HG02943 (cell line): ENCODE data around the gene SPEM2.
A peak's percentile ranks its signal among the peaks of the same experiment; 100 is the strongest.

Experiments used
- ATAC-seq: cut with Tn5 transposase; IDR thresholded peaks from one replicate; pipeline ENCODE4 v1.9.1; 2021; ENCODE audit warnings: mild to moderate bottlenecking, low read depth, moderate library complexity; ENCODE audit not compliant: unreplicated experiment

The SPEM2 gene

DNA sequence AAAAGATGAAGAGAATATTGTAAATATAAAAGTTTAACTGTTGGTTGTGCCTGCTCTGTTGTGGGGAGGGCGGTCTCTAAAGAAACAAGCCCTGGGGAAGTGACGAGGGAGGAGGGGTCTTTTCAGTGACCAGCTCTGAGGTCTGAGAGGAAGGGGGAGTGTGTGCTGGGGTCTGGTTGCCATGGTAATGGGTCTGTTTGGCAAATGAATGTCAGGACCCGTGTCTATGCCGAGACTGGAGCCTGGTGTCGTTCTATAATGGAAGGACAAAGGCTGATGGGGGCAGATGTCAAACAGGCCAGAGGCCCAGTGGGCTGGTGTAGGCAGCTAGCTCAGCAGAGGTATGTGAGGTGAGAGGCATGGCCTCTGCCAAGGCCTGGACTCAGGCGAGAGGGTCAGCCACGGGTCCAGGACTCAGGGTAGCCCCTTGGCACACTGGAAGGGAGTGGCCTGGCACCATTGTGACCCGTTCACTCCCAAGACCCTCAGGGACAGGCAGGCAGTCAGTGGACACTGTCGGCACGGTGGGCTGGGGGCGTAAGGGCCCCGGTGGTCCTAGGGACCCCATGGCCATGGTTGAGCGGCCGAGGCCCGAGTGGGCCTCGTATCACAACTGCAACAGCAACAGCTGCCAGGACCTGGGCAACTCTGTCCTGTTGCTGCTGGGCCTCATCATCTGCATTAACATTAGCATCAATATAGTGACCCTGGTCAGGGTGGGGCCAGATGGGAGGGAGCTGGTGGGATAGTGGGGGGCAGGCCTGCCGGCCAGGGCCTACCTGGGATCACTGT lies 5.4 kb upstream of the SPEM2 start, which contains the start of gene SPEM1:
Gene SPEM1 (plus strand): TSS at position 506 of the 792 bp plus-strand sequence. CDS start 61 bp downstream, at position 567.
- no peak for ATAC-seq

DNA sequence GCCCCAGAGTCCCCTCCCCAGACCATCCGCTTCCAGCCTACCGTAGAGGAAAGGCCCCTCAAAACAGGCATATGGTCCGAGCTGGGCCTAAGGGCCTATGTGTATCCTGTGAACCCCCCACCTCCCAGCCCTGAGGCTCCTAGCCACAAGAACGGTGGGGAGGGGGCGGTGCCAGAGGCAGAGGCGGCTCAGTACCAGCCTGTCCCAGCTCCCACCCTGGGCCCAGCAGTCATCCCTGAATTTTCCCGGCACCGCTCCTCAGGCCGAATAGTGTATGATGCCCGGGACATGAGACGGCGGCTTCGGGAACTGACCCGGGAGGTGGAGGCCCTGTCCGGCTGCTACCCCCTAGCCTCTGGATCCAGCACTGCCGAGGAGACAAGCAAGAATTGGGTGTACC lies 4.2 kb upstream of the SPEM2 start:
- no peak for ATAC-seq

DNA sequence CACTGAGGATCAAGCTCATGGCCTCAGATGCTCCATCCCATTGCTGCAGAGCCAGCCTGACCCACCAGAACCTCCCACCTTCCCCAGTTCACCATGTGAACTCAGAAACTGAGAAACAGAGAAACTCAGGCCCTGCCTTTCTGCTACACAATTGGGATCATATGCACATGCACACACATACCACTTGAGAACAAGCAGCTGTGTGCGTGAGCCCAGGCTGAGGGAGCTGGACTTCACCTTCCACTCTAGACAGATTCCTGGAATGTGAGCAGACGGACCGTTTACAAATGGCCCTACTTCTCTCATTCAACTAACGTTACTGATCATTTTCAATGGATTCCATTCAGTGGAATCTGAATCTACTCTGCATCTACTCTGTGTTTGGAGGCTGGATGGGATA lies 1.7 kb upstream of the SPEM2 start:
- no peak for ATAC-seq

DNA sequence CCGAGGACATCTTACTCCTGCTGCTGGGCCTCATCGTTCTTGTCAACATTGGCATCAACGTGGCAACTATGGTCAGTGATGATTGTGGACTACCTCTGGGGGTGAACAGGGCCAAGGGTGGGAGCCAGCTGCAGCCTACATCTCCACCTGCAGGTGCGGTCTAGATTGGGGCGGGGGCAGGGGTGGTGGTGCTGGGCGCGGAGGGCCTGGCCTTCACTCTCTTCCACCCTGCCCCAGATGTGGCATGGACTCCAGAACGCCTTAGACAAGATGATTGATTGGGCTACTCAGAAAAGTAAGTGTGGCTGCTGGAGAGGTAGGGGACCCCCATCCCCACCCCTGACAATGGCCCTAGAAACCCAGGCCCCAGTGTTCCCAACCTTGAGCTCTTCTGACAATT lies 340 bp downstream of the SPEM2 start:
- no peak for ATAC-seq

DNA sequence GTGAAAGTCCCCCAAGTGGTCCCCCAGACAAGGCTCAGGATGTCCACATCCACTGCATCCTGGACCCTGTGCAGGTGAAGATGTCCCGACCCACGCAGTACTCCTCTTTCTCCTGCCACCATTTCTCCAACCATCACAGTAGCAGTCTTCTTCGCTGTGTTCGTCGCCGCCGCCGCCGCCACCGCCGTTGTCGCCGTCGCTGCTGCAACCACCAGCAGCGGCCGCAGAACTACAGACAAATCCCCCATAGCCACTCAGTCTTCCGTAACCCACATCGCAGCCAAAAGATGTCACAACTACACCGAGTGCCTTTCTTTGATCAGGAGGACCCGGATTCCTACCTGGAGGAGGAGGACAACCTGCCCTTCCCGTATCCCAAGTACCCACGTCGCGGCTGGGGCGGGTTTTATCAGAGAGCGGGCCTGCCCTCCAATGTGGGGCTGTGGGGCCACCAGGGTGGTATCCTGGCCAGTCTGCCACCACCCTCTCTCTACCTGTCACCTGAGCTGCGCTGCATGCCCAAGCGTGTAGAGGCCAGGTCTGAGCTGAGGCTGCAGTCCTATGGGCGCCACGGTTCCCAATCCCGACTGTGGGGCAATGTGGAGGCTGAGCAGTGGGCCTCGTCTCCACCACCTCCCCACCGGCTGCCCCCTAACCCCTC lies 917 bp downstream of the SPEM2 start:
- no peak for ATAC-seq

DNA sequence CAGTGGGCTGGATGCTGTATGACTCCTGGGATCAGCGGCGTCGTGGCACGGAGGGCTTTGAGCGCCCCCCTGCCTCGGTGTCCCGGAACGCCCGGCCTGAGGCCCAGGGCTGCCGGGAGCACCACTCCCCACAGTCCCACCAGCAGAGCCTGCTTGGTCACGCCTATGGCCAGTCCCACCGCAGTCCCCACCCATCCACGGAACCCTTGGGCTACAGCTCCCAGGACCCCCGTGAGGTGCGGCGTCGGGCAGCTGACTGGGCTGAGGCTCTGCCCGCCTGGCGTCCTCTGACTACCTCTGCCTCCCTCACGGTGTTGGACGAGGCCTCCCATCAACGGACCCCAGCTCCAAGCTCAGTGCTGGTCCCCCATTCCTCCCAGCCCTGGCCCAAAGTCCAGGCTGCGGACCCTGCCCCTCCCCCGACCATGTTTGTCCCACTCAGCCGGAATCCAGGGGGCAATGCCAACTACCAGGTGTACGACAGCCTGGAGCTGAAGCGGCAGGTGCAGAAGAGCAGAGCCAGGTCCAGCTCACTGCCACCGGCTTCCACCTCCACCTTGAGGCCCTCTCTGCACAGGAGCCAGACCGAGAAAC lies 1.6 kb downstream of the SPEM2 start:
- ATAC-seq = no peak

DNA sequence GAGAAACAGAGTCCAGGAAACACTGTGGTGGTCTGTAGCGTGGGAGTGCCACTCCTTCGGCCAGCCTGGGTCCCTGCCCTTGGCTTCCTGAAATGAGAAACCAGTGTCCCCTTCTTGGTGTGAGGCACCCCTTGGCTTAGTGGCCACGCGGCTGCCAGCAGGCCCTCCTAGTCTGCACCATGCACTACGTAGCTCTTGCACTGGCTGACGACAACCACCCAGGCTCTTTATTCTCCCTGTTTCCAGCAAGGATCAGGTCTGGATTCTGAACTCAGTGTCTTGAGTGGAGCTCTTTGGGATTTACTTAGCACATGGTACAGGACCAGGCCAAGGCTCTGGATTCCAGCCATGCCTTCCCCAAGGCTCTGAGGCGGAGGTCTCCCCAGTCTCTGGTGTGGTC lies 2.1 kb downstream of the SPEM2 start:
- no peak for ATAC-seq

DNA sequence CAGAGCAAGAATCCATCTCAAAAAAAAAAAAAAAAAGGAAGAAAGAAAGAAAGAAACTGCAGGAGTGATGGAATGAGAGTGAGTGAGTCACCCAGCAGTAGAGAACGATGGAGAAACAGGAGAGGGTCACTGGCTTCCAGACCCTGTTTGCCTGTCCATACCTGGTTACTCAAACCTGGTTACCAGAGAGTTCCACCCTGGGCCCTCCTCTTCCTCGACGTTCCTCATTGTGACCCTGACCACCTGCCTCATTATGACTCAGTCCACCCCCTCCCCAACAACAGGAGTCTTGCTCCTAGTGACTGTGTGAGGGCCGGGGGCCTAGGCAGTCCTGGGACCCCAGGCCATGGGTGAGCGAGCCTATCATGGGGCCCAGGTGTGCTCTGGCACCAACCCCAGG lies 3.1 kb downstream of the SPEM2 start, which contains the start of gene SPEM3:
Gene SPEM3 (plus strand): TSS at position 301 of the 400 bp plus-strand sequence. CDS start 46 bp downstream, at position 347.
- ATAC-seq = no peak

DNA sequence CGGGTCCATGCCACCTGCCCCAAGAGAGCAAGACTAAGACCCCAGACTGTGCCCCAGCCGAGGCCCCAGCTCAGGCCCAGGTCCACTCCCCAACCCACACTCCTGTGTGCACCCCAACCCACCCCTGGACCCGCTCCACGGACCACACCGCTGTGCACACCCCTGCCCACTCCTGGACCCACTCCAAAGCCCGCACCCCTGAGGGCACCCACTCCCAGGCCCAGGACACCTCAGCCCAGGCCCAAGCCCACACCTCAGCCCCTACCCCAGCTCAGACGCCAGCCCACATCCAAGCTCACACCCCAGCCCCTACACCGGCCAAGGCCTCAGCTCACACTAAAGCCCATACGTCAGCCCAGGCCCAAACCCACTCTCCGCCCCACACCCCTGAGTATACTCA lies 4.3 kb downstream of the SPEM2 start:
- ATAC-seq = no peak

DNA sequence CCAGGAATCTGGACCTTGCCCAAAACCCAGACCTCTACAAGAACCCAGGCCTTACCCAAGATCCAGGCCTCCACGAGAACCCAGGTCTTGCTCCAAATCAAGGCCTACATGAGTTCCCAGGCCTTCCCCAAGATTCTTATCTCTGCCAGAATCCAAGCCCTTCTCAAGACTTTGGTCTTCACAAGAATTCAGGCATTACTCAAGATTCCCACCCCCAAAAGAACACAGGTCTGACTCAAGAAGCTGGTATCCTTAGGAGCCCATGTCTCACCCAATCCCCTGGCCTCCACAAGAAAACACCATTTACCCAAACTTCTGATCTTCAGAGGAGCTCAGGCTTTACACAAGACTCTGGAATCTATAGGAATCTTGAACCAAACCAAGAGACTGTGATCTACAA lies 5.8 kb downstream of the SPEM2 start:
- no peak for ATAC-seq

DNA sequence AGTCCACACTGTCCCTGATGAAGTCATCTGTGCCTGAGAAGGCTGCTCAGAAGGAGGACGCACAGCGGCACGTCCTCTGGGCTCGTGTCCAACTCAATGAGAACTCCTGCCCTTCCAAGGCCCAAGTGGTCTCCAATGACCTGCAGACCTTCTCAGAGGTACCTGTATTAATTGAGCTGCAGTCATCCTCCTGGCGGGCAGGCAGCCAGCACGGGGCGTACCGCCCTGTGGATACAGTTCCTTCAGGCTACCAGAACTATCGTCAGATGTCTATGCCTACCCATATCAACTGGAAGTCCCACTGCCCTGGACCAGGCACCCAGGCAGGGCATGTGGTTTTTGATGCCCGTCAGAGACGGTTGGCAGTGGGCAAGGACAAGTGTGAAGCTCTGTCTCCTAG lies 6.9 kb downstream of the SPEM2 start:
- no peak for ATAC-seq

DNA sequence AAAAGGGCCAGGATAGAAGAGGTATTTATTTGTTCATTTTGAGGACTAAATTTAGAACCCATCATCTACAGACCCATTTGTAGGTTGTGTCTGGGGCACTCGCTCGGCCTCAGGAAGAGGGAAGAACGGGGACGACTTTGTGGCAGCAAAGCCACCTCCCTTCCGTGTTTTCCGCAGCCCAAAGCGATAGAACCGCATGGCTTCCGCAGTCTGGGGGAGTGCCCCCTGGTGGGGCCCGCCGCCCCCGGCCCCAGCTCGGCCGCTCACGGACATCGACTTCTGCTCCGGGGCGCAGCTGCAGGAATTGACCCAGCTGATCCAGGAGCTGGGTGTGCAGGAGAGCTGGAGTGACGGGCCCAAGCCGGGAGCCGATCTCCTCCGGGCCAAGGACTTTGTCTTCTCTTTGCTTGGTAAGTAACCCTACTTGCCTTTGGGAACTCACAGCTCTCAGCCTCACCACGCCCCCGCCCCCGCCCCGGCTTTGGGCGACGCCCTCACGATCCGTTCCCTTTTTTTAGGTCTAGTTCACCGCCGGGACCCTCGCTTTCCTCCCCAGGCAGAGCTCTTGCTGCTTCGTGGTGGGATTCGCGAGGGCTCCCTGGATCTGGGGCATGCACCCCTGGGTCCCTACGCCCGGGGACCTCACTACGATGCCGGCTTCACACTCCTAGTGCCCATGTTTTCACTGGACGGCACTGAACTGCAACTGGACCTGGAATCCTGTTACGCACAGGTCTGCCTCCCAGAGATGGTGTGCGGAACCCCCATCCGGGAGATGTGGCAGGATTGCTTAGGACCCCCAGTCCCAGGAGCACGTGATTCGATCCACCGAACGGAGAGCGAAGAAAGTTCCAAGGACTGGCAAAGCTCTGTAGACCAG lies 10.5 kb downstream of the SPEM2 start:
- peak; percentile 4 for ATAC-seq

DNA sequence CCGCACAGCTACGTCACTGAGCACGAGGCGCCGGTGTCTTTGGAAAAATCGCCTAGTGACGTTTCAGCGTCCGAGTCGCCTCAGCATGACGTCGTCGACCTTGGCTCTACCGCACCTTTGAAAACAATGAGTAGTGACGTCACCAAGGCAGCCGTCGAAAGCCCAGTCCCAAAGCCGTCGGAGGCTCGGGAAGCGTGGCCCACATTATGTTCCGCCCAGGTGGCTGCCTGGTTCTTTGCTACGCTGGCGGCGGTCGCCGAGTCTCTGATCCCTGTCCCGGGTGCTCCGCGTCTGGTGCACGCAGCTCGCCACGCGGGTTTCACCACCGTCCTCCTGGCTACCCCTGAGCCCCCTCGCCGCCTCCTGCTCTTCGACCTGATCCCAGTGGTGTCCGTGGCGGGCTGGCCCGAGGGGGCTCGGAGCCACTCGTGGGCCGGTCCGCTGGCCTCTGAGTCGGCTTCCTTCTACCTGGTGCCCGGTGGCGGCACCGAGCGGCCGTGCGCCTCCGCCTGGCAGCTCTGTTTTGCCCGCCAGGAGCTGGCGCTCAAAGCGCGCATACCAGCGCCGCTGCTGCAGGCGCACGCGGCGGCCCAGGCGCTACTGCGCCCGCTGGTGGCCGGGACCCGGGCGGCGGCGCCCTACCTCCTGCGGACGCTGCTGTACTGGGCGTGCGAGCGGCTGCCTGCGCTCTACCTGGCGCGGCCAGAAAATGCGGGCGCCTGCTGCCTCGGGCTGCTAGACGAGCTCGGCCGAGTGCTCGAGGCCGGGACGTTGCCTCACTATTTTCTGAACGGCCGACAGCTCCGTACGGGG lies 11.3 kb downstream of the SPEM2 start:
- no peak for ATAC-seq

DNA sequence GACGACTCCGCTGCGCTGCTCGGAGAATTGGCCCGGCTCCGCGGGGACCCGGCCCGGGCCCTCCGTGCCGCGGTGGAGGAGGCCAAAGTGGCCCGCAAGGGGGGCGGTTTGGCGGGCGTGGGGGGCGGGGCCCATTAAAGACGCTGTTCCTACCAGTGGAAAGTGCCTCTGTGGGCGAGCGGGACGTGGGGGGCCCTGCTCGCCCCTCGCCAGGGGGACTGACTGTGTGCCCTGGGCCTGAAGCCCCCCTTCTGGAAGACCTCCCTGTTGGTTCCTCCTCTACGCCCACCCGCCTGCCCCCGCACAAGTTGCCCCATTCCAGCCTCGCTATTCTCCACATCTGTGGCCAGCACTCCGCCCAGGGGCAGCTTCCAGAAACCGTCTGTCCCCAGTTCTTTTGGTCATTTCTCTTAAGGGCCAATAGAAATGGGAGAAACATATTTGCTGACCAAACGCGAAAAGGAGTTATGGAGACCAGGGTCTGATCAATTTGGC lies 12.0 kb downstream of the SPEM2 start:
- no peak for ATAC-seq

DNA sequence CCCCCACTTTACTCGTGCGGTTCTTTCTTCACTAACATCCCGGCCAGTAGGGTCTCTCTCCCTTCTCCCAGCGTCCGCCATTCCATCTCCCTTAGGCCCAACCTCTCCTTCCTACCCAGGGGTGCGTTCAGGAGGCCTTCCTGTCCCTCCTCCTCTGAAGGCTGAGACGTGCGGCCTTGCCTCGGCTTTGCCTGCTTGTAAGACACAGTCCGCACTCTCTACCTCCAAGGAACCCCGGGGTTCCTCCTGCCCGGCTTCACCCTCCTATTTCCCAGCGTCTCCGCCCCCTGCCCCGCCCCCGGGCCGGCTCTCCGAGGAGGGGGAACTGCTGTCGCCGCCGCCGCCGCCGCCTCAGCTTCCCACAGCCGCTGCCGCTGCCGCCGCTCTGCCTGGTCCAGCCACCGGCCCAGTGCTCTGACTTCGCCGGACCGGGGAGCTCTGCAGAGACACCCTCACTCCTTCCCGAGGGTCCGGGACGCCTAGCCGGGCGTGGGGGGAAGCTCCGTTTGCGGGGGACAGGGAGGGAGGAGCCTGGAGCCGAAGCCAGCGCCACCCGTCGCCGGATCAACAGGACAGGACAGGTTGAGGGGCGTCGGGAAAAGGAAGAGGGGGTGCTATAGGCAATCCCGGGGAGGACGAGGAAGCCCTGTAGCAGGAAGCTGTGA lies 12.7 kb downstream of the SPEM2 start:
- ATAC-seq = no peak

DNA sequence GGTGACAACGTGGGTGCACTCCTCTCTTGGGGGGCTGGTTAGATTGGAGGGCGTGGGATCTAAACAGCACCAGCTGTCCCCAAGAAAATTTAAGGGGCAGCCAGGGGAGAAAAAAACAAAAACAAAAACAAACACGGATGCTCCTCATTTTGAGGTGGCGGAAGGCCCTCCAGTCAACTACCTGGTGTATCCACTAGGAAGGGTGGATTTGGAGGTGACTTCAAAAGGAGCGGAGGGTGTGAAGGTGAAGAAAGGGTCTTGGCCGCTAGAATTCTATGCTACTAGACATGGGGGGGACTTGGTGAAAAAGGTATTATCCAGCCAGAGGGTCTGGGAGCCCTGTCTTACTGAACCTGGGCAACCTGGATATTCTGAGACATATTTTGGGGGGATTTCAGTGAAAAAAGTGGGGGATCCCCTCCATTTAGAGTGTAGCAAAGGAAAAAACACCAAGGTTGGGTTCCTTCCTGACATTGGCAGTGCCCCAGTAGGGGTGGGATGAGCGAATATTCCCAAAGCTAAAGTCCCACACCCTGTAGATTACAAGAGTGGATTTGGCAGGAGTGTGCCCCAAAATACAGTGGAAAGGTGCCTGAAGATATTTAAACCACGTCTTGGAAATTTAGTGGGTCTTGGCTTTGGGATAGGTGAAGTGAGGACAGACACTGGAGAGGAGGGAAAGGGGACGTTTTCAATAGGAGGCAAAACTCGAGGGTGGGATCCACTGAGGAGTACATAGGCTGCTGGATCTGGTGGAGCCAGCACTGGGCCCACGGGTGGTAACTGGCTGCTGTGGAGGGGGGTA lies 13.4 kb downstream of the SPEM2 start:
- ATAC-seq = no peak

DNA sequence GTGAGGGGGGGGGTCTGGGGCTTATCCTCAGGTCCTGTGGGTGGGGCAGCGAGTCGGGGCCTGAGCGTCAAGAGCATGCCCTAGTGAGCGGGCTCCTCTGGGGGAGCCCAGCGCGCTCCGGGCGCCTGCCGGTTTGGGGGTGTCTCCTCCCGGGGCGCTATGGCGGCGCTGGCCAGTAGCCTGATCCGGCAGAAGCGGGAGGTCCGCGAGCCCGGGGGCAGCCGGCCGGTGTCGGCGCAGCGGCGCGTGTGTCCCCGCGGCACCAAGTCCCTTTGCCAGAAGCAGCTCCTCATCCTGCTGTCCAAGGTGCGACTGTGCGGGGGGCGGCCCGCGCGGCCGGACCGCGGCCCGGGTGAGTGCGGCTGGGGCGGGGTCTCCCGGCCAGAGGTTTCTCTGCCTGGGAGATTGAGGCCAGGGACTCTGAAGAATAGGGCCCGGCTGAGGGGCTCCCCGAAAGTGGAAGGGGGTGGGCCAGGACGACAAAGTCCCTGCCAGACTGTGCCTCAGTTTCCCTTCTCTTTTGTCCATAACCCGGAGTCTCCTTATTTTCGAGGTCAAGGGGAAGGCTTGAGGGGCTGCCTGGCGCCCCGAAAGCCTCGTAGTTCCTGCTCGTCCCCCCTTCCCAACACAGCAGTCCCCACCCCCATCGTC lies 14.2 kb downstream of the SPEM2 start, which contains the start of gene FGF11:
Gene FGF11 (plus strand): TSS at position 51 of the 651 bp plus-strand sequence. CDS start 109 bp downstream, at position 160.
- no peak for ATAC-seq
